ENCODE data around the gene SNX15.

- TF ChIP-seq POLR2A (IDR thresholded peaks at IDR 0.05) (no peak), CTCF (IDR thresholded peaks at IDR 0.05 in 4 of 5, conservative IDR thresholded peaks at IDR 0.05 in 1 of 5) (no peak)
These were observed 32.9 kb upstream of the SNX15 start for GRCh38 chr11:64994318-64994717.

Measured in gastrocnemius medialis (tissue), 4 donors.